C4-2B (cell line): ENCODE results near the gene BLACAT1.

Experiments
- CTCF ChIP-seq: fragments of 450-650 bp; conservative IDR thresholded peaks from 2 replicates; pipeline ENCODE4 v1.5.1; 2017; ENCODE audit warnings: mild to moderate bottlenecking
- ZFX ChIP-seq: fragments of 450-650 bp; IDR thresholded peaks from 2 replicates; pipeline ENCODE4 v1.6.1; 2017

- TF ChIP-seq CTCF (no peak), ZFX (no peak)
These were observed 2.4 kb downstream of the BLACAT1 start for GRCh38 chr1:205453466-205453865.
